Effector memory CD8-positive, alpha-beta T cell (primary cell): ENCODE results near the gene FAAP100.
A peak's percentile ranks its signal among the peaks of the same experiment; 100 is the strongest.
"Not testable (repeated sequence)": the region's sequence is repeated elsewhere in the genome, so short reads cannot be mapped to it uniquely, and the experiment has no call there.

Experiments
- ATAC-seq: fragments of 150-1000 bp; cut with Tn5 transposase; replicated peaks from 2 replicates; pipeline ENCODE4 v1.10.0; 2021; ENCODE audit warnings: mild to moderate bottlenecking, moderate library complexity
- DNase-seq, 3 experiments: peaks; one replicate each; pipeline ENCODE4 v3.0.0; 2021
- H3K27ac Mint-ChIP-seq, 2 donors: one replicate each; pipeline ENCODE4 v1.8.0; 2022; ENCODE audit warnings: mild to moderate bottlenecking in 2 of 2, mixed read lengths in 2 of 2, moderate library complexity in 2 of 2
- H3K27me3 Mint-ChIP-seq, 2 donors: one replicate each; pipeline ENCODE4 v1.8.0; 2022; ENCODE audit warnings: mixed read lengths in 2 of 2
- H3K36me3 Mint-ChIP-seq: one replicate; pipeline ENCODE4 v1.8.0; 2022; ENCODE audit warnings: mild to moderate bottlenecking, moderate library complexity, mixed read lengths; ENCODE audit not compliant: insufficient read depth
- H3K4me1 Mint-ChIP-seq, 2 donors: one replicate each; pipeline ENCODE4 v1.8.0; 2022; ENCODE audit warnings: low read depth in 2 of 2, mixed read lengths in 2 of 2
- H3K4me3 Mint-ChIP-seq, 2 donors: one replicate each; pipeline ENCODE4 v1.8.0; 2022; ENCODE audit warnings: mild to moderate bottlenecking in 2 of 2, mixed read lengths in 2 of 2, moderate library complexity in 2 of 2
- H3K9me3 Mint-ChIP-seq, 2 donors: one replicate each; pipeline ENCODE4 v1.8.0; 2022; ENCODE audit warnings: mixed read lengths in 2 of 2
- total RNA-seq, 9 experiments: gene quantifications; one replicate each; lab custom pipeline; 2026; lab: John Stamatoyannopoulos, UW

The FAAP100 gene, protein sequence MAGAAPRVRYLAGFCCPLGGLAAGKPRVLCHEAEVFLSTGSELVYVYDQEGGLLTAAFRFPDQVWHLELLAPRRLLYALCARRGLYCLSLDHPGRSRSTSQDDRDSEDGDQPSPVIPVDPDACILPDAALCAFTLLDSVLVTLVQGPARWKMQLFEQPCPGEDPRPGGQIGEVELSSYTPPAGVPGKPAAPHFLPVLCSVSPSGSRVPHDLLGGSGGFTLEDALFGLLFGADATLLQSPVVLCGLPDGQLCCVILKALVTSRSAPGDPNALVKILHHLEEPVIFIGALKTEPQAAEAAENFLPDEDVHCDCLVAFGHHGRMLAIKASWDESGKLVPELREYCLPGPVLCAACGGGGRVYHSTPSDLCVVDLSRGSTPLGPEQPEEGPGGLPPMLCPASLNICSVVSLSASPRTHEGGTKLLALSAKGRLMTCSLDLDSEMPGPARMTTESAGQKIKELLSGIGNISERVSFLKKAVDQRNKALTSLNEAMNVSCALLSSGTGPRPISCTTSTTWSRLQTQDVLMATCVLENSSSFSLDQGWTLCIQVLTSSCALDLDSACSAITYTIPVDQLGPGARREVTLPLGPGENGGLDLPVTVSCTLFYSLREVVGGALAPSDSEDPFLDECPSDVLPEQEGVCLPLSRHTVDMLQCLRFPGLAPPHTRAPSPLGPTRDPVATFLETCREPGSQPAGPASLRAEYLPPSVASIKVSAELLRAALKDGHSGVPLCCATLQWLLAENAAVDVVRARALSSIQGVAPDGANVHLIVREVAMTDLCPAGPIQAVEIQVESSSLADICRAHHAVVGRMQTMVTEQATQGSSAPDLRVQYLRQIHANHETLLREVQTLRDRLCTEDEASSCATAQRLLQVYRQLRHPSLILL
- total RNA-seq = 41.0 to 110 (median 63.0) reads per million in 9 experiments

DNA sequence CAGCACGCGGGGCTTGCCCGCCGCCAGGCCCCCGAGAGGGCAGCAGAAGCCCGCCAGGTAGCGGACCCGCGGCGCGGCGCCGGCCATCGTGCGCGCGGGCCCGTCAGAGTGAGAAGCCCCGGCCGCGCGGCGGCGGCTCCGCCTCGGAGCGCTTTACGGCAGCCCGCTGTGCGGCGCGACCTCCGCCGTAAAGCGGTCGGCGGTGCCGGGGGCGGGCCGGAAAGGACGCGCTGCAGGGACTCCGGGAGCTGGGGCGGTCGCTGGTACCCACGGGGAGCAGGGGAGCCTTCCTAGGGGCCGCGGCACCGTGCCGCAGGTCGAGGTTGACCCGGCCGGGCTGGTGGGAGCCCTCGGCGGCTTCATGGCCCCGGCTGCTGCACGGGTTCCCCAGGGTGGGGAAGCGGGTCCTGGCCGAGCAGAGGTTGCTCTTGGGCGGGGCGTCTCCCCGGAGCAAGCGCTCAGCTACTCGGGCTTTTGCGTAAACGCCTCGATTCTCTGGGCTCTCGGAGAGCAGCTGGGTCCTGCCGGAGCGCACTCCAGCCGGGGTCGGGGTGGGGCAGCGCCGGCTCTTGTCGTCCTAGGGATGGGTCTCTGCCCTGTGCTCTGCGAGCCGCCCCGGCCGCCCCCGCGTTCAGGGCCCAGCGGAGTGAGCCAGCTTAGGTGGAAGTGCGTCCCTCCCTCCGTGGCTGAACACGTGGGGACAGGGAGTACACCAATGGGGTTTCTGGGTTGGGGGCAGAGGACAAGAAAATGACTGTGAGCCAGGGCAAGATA is at the start of gene FAAP100:
Gene FAAP100, minus strand, starts transcription at position 110 of the 774 bp plus-strand sequence. Its CDS starts 23 bp downstream, at position 87.
- H3K27me3 Mint-ChIP-seq = no peaks in the 10 kb centered on the region
- ATAC-seq (peak; percentile 66), DNase-seq (peak; percentile 73 to 84 (median 82))
- H3K9me3 Mint-ChIP-seq = no peaks in the 10 kb centered on the region
- peak within 1 kb of the TSS; percentile 85 to 91 for H3K27ac Mint-ChIP-seq
- peaks cover 14 to 30% of the 10 kb centered on the region in 2 donors for H3K4me1 Mint-ChIP-seq
- H3K36me3 Mint-ChIP-seq = peaks cover 33% of the 10 kb centered on the region
- peak within 1 kb of the TSS; percentile 88 to 92 for H3K4me3 Mint-ChIP-seq

DNA sequence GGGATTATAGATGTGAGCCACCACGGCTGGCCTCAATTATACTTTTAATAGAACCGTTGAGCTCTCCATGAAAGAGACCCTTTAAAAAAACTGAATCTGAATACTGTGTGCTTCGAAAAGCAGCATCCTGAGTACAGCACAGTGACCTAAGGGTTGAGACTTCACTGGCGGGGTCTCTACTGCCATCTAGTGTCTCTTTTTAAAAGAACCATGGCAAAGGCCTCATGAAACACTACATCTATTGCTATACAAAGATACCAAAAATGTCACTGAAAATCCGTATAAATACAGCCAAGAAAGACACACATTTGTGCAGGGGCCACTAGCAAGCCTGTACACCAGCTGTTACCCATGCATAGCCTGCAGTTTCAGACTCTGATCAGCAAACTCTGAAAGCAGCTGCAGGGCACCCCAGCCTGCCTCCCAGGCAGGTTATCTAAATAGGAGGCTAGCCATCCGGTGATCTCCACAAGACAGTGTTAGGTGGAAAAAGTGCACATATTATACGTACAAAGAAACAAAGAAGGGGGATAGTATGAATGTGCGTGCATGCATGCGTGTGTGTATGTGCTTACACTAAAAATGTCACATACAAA is 49.5 kb upstream of the FAAP100 start:
- Mint-ChIP-seq H3K36me3 (peaks cover 75% of the 10 kb centered on the region), H3K4me1 (peaks cover 5 to 13% of the 10 kb centered on the region in 2 donors), H3K9me3 (no peaks in the 10 kb centered on the region), H3K4me3 (no peak overlapping the region), H3K27ac (peak overlapping the region; percentile 34 to 76), H3K27me3 (no peaks in the 10 kb centered on the region)
- peak; percentile 89 for ATAC-seq
- peak; percentile 40 to 48 (median 47) for DNase-seq

- ATAC-seq = no peak
- no peaks in the 10 kb centered on the region for H3K9me3 Mint-ChIP-seq
- H3K4me1 Mint-ChIP-seq = peaks cover 5 to 13% of the 10 kb centered on the region in 2 donors
- DNase-seq = no peak
- H3K27ac Mint-ChIP-seq = no peak overlapping the region
- H3K4me3 Mint-ChIP-seq = no peak overlapping the region
- peaks cover 75% of the 10 kb centered on the region for H3K36me3 Mint-ChIP-seq
- H3K27me3 Mint-ChIP-seq = no peaks in the 10 kb centered on the region
Observed at GRCh38 chr17:81599719-81600486, 47.8 kb upstream of the FAAP100 start.

DNA sequence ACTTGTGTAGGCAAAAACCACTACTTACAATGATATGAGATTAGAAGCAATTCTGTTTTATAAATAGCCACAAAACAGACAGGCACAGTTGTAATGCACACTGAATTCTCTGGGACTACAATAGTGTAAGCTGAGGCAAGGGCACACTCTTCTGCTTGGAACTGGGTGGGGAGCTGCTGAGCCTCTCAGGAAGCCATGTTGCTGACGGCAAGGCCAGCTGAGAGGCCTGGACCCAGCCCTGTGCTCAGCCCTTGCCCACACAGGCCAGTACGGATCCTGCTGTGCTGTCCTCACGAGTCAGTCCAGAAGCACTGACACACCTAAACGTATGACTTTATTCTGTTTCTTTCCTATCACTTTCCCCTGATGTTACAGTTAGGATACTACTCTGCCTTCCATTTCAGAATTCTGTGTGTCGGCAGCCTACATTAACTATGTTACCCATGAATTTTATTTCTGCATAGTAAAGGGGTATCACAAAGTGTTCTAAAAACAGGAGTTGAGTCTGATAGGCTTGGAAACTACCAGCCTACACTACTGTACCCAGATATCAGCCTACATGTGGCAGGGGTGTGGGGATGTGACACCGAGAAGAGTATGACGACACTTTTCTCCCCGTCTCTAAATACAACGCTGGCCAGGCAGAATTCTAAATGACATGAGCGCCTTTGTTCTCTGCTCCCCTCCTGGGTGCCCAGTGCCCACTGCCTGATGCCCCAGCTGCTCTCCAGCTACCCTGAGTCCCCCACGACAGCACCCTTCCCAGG is 41.1 kb upstream of the FAAP100 start:
- Mint-ChIP-seq H3K27me3 (no peaks in the 10 kb centered on the region), H3K36me3 (peaks cover 90% of the 10 kb centered on the region), H3K4me3 (no peak overlapping the region), H3K4me1 (peaks cover 0 to 3% of the 10 kb centered on the region in 2 donors), H3K9me3 (no peaks in the 10 kb centered on the region), H3K27ac (no peak overlapping the region)
- DNase-seq = no peak
- ATAC-seq = no peak

DNA sequence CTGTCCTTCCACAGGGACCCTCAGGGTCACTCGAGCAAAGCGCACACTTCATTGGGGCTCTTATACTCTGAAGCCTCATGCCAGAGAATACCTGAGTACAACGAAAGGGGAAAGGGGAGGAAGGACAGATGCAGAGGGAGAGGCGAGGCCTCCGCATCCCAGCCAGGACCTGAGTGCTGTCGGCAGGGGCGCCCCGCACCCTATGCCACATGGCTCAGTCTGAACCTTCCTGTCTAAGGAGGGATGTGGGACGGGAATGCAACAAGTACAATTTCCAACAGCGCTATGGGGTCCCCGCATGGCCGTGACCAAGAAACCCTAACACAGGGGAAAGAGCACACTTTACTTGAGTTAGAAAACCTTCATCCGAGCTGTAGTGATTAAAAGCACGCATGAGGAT is 39.8 kb upstream of the FAAP100 start:
- Mint-ChIP-seq H3K27ac (no peak overlapping the region), H3K27me3 (no peaks in the 10 kb centered on the region), H3K4me3 (no peak overlapping the region), H3K4me1 (no peaks in the 10 kb centered on the region), H3K9me3 (no peaks in the 10 kb centered on the region), H3K36me3 (peaks cover 90% of the 10 kb centered on the region)
- no peak for ATAC-seq
- no peak for DNase-seq

GRCh38 chr17:81590121-81590520 is 38.0 kb upstream of the FAAP100 start:
- H3K4me3 Mint-ChIP-seq = no peak overlapping the region
- H3K4me1 Mint-ChIP-seq = no peaks in the 10 kb centered on the region
- H3K27me3 Mint-ChIP-seq = no peaks in the 10 kb centered on the region
- peaks cover 88% of the 10 kb centered on the region for H3K36me3 Mint-ChIP-seq
- H3K9me3 Mint-ChIP-seq = no peaks in the 10 kb centered on the region
- no peak overlapping the region for H3K27ac Mint-ChIP-seq
- ATAC-seq (no peak), DNase-seq (no peak)

- H3K4me1 Mint-ChIP-seq = no peaks in the 10 kb centered on the region
- H3K9me3 Mint-ChIP-seq = no peaks in the 10 kb centered on the region
- no peak overlapping the region for H3K4me3 Mint-ChIP-seq
- ATAC-seq (no peak), DNase-seq (no peak)
- H3K36me3 Mint-ChIP-seq = peaks cover 85% of the 10 kb centered on the region
- no peak overlapping the region for H3K27ac Mint-ChIP-seq
- H3K27me3 Mint-ChIP-seq = no peaks in the 10 kb centered on the region
Observed at GRCh38 chr17:81589612-81590011, 37.5 kb upstream of the FAAP100 start.

DNA sequence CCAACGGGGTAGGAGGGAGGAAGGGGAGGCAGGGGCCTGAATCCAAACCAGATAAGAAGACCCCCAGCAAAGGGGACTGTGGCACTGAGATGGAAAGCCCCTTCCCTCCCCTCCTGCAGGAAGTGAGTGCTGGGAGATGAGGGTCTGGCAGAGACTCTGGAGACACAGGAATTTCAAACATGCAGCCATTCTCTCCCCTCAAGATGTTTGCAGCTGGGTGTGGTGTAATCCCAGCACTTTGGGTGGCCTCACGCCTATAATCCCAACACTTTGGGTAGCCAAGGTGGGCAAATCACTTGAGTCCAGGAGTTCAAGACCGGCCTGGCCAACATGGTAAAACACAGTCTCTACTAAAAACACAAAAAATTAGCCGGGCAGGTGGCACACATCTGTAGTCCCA is 33.9 kb upstream of the FAAP100 start:
- H3K27me3 Mint-ChIP-seq = no peaks in the 10 kb centered on the region
- H3K9me3 Mint-ChIP-seq = no peaks in the 10 kb centered on the region
- peaks cover 58% of the 10 kb centered on the region for H3K36me3 Mint-ChIP-seq
- no peak for ATAC-seq
- H3K4me3 Mint-ChIP-seq = no peak overlapping the region
- peak overlapping the region in 1 of 2 donors; percentile 50 for H3K27ac Mint-ChIP-seq
- peaks cover 0 to 4% of the 10 kb centered on the region in 2 donors for H3K4me1 Mint-ChIP-seq
- no peak for DNase-seq

- not testable (repeated sequence) for H3K9me3 Mint-ChIP-seq, ATAC-seq, H3K4me3 Mint-ChIP-seq, H3K27ac Mint-ChIP-seq, H3K27me3 Mint-ChIP-seq, DNase-seq, H3K4me1 Mint-ChIP-seq
- H3K36me3 Mint-ChIP-seq = peaks cover 46% of the 10 kb centered on the region
Observed at GRCh38 chr17:81584771-81585170, 32.6 kb upstream of the FAAP100 start.

DNA sequence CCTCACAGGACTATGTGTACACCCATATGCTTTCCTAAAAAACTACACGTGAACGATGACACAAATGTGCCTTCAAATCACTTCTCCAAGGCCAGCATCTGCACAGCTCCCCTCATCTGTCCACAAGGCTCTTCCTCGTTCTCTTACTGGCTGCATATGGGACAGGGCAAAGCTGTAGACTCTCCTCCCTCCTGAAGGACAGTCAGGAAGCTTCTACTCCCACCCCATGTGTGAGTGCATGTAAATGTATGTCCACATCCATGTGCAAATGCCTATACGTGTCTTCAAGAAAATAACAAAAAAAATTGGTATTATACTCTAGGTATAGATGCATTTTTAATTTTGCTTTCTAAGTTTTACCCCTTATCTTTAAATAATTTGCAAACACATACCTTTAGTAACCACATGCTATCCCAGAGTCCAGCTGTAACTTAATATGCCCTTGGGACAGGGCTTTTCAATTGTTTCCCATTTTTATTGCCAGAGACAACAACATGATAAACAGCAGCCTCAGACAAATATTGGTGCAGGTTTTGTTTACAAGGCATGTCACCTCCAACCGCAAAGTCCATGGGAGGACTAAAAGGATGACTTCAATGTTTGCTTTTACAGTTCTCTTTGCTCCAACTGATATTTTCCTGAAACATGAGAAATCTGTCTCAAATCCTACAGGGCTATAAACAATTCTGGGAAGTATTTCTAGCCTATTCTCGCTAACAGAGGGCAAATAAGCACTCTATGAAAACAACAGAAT is 31.6 kb upstream of the FAAP100 start:
- Mint-ChIP-seq H3K27me3 (no peaks in the 10 kb centered on the region), H3K9me3 (no peaks in the 10 kb centered on the region), H3K27ac (peak overlapping the region in 1 of 2 donors; percentile 41), H3K4me1 (peaks cover 8 to 15% of the 10 kb centered on the region in 2 donors), H3K4me3 (no peak overlapping the region), H3K36me3 (peaks cover 39% of the 10 kb centered on the region)
- no peak for ATAC-seq
- DNase-seq = no peak

DNA sequence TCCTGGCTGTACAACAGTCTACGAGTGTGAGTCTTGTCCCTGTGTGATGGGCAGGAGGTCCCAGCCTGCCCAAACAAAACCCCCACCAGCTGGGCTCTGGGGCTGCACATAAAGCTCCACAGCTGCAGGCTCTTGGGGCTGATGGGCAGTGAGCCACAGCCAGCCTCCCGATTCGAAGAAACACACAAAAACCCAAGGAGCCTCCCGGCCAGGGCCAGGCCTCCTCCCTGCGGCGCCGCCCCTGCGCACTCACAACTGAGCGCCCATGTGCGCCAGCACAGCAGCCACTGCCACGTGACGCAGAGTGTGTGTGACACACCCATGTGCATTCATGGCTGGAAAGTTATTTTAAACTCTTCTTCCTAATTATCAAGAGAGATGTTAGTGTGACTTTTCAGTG is 30.6 kb upstream of the FAAP100 start:
- ATAC-seq = no peak
- H3K27ac Mint-ChIP-seq = peak overlapping the region in 1 of 2 donors; percentile 41

More for the DNA sequence above, 30.6 kb upstream of the FAAP100 start:
- DNase-seq = no peak
- peaks cover 29% of the 10 kb centered on the region for H3K36me3 Mint-ChIP-seq
- no peak overlapping the region for H3K4me3 Mint-ChIP-seq
- H3K27me3 Mint-ChIP-seq = no peaks in the 10 kb centered on the region
- peaks cover 17 to 23% of the 10 kb centered on the region in 2 donors for H3K4me1 Mint-ChIP-seq
- no peaks in the 10 kb centered on the region for H3K9me3 Mint-ChIP-seq
